GM12892 (cell line): ENCODE data around the gene SPINDOC.

Source experiments
- POLR2A ChIP-seq: IDR thresholded peaks from 2 replicates; pipeline ENCODE4 v1.6.1; 2011; ENCODE audit warnings: low read depth, low read length, control low read depth
- POLR2AphosphoS5 ChIP-seq: IDR thresholded peaks from 2 replicates; pipeline ENCODE4 v1.6.1; 2011; ENCODE audit warnings: low read depth, low read length, control low read depth
- TAF1 ChIP-seq: IDR thresholded peaks from 2 replicates; pipeline ENCODE4 v1.6.1; 2011; ENCODE audit warnings: low read depth, mild to moderate bottlenecking, control low read depth, low read length, borderline replicate concordance

DNA sequence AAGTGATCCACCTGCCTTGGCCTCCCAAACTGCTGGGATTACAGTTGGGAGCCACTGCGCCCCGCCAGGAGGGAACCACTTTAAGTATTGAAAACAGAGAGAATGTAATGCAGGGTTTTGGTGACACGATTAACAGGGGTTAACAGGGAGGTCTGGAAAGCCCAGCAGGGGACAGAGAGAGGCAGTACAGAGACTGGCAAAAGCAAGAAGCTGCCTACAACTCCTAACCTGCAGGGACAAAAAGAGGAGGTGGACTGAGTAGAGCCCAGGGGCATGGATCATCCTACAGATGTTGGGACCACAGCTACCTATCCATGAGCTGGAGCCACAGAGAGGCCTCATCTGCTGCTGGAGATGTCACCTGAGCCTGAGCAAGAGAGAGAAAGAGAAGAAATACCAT is 1.7 kb upstream of the SPINDOC start:
- TF ChIP-seq POLR2AphosphoS5 (no peak), POLR2A (no peak), TAF1 (no peak)
